Transverse colon (tissue), 3 donors: Measurements from ENCODE around the gene PTBP1.

ENCODE experiments used
- POLR2A ChIP-seq: fragments of 450-650 bp; IDR thresholded peaks from one replicate; pipeline ENCODE4 v1.6.1; 2016; ENCODE audit warnings: antibody characterized with exemption, mild to moderate bottlenecking, moderate library complexity
- TF ChIP-seq, protein P1 (sequence below), 5 experiments: fragments of 200-600 bp in 3 of 5; fragments of 450-650 bp in 2 of 5; sonication (generic) in 3 of 5; IDR thresholded peaks; 1 replicate in 2 of 5; 2 replicates in 3 of 5; pipeline ENCODE4 v1.5.1; 2016 to 2017; ENCODE audit warnings: antibody characterized with exemption in 5 of 5, inconsistent platforms in 3 of 5, mild to moderate bottlenecking in 2 of 5, moderate library complexity in 1 of 5

DNA sequence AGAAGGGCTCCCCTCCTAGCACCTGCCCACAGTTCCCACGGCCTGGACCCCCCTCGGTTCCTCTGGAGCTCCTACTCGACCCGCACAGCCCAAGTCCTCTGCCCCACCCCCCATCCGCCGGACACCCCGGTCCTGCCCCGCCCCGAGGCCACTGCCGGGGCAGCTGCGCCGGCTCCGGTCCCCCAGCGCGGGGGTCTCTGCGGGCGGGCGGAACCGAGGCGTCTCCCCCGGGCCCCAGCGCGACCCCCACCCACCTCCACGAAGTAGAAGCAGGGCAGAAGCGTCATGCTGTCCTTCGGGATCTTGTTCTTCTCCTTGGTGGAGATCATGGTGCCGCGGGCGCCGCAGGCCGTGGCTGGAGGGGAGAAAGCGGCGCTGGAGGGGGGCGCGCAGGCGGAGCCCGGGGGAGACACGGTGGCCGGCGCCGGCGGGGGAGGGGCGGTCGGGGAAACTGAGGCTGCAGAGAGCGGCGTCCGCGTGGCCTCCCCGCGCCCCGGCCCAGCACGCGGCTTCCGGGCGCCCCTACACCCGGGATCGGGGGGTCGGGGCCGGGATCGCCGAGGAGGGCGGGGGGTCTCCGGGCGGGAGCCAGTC is 24.1 kb downstream of the PTBP1 start:
- no peak for TF ChIP-seq POLR2A
- TF ChIP-seq, protein P1, sequence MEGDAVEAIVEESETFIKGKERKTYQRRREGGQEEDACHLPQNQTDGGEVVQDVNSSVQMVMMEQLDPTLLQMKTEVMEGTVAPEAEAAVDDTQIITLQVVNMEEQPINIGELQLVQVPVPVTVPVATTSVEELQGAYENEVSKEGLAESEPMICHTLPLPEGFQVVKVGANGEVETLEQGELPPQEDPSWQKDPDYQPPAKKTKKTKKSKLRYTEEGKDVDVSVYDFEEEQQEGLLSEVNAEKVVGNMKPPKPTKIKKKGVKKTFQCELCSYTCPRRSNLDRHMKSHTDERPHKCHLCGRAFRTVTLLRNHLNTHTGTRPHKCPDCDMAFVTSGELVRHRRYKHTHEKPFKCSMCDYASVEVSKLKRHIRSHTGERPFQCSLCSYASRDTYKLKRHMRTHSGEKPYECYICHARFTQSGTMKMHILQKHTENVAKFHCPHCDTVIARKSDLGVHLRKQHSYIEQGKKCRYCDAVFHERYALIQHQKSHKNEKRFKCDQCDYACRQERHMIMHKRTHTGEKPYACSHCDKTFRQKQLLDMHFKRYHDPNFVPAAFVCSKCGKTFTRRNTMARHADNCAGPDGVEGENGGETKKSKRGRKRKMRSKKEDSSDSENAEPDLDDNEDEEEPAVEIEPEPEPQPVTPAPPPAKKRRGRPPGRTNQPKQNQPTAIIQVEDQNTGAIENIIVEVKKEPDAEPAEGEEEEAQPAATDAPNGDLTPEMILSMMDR (IDR thresholded peaks at IDR 0.05) = no peak
